Esophagus (tissue), 2 donors: ENCODE results near the gene UBXN6. TPM values are rescaled to one million over a fixed set of nuclear protein-coding genes. Genes with fewer than 3 reads are reported as not detected.

Experiments
- H3K27ac ChIP-seq, 2 donors: one replicate each; pipeline ENCODE4 v1.5.1; 2013; ENCODE audit warnings: low read depth in 2 of 2, mild to moderate bottlenecking in 2 of 2, inconsistent platforms in 1 of 2, low read length in 1 of 2, moderate library complexity in 1 of 2
- H3K27me3 ChIP-seq, 2 donors: one replicate each; pipeline ENCODE4 v1.6.1; 2013; ENCODE audit warnings: low read length in 2 of 2, control low read depth in 1 of 2, mild to moderate bottlenecking in 1 of 2; ENCODE audit not compliant: insufficient read depth in 2 of 2, control insufficient read depth in 1 of 2
- H3K36me3 ChIP-seq, 2 donors: one replicate each; pipeline ENCODE4 v1.6.1; 2013; ENCODE audit warnings: low read length in 1 of 2; ENCODE audit not compliant: control insufficient read depth in 2 of 2, insufficient read depth in 2 of 2
- H3K4me1 ChIP-seq, 2 donors: one replicate each; pipeline ENCODE4 v1.6.1; 2013; ENCODE audit warnings: low read length in 1 of 2; ENCODE audit not compliant: control insufficient read depth in 2 of 2, insufficient read depth in 2 of 2
- H3K4me3 ChIP-seq, 2 donors: one replicate each; pipeline ENCODE4 v1.5.1; 2013; ENCODE audit warnings: low read length in 2 of 2, mild to moderate bottlenecking in 2 of 2, low read depth in 1 of 2, moderate library complexity in 1 of 2
- H3K9me3 ChIP-seq, 2 donors: one replicate each; pipeline ENCODE4 v1.6.1; 2013; ENCODE audit warnings: mild to moderate bottlenecking in 2 of 2, low read depth in 1 of 2, low read length in 1 of 2, moderate library complexity in 1 of 2; ENCODE audit not compliant: control insufficient read depth in 2 of 2, insufficient read depth in 1 of 2
- WGBS, 2 donors: extraction: QIAGEN DNeasy Blood & Tissue Kit; methylation state at CpG; one replicate each; pipeline ENCODE4 v1.1.7; 2013; 5-methylcytosine and 5-hydroxymethylcytosine counted together
- polyA plus RNA-seq, 2 donors: library from polyadenylated mRNA; stranded (reverse); fragments of 200-250 nt; gene quantifications; one replicate each; pipeline ENCODE4 v1.2.3, GENCODE V29; 2013
- donor health status: healthy with polysubstance abuse.
- donor health status: Bipolar disorder and iron deficiency.

UBXN6 gene
- polyA plus RNA-seq, 2 donors, result 71.3 to 82.8 TPM

GRCh38 chr19:4441994-4442818, 15.4 kb downstream of the UBXN6 start:
- no peaks in the 10 kb centered on the region for H3K4me1 ChIP-seq
- WGBS, 2 donors, result 78 to 79% methylated on average over 22 of the region's 22 CpGs
- no peak overlapping the region for H3K27ac ChIP-seq
- no peak overlapping the region for H3K4me3 ChIP-seq
- no peaks in the 10 kb centered on the region for H3K9me3 ChIP-seq
- peaks cover 10 to 38% of the 10 kb centered on the region in 2 donors for H3K36me3 ChIP-seq
- no peaks in the 10 kb centered on the region for H3K27me3 ChIP-seq

- H3K4me1 ChIP-seq, result no peaks in the 10 kb centered on the region
- 92% methylated on average over 12 of the region's 12 CpGs for WGBS, 2 donors
- no peak overlapping the region for H3K27ac ChIP-seq
- H3K27me3 ChIP-seq, result no peaks in the 10 kb centered on the region
- H3K9me3 ChIP-seq, result no peaks in the 10 kb centered on the region
- peaks cover 6 to 15% of the 10 kb centered on the region in 2 donors for H3K36me3 ChIP-seq
- no peak overlapping the region for H3K4me3 ChIP-seq
Observed at GRCh38 chr19:4439243-4439642, 18.4 kb downstream of the UBXN6 start.

- Histone ChIP-seq H3K27ac (no peak overlapping the region), H3K4me3 (no peak overlapping the region), H3K4me1 (no peaks in the 10 kb centered on the region), H3K9me3 (no peaks in the 10 kb centered on the region), H3K36me3 (peaks cover 10 to 19% of the 10 kb centered on the region in 2 donors), H3K27me3 (no peaks in the 10 kb centered on the region)
- 93 to 94% methylated on average over 10 of the region's 10 CpGs for WGBS, 2 donors
Observed at GRCh38 chr19:4437103-4437502, 20.5 kb downstream of the UBXN6 start.

DNA sequence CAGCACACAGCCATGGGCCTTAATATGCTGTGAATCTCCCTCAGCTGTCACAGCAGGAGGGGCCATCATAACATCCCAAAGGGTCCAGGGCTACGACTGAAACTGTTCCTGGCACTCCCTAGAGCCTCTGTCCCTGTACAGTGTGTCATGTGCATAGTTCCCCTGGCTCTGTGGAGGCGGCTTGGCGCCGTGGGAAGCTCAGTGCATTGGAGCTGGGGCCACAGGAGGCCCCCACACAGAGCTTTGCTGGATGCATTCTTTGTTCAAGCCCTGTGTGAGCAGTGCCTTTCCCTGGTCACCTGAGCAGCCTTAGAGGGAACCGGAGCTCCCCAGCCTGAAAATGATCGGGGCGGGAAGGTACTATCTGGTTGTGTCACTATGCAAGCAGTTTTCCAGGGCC, 21.4 kb downstream of the UBXN6 start:
- Histone ChIP-seq H3K27ac (no peak overlapping the region), H3K9me3 (no peaks in the 10 kb centered on the region), H3K4me3 (no peak overlapping the region), H3K4me1 (no peaks in the 10 kb centered on the region), H3K36me3 (peaks cover 10 to 25% of the 10 kb centered on the region in 2 donors), H3K27me3 (no peaks in the 10 kb centered on the region)
- WGBS, 2 donors, result 85 to 93% methylated on average over 7 of the region's 7 CpGs

DNA sequence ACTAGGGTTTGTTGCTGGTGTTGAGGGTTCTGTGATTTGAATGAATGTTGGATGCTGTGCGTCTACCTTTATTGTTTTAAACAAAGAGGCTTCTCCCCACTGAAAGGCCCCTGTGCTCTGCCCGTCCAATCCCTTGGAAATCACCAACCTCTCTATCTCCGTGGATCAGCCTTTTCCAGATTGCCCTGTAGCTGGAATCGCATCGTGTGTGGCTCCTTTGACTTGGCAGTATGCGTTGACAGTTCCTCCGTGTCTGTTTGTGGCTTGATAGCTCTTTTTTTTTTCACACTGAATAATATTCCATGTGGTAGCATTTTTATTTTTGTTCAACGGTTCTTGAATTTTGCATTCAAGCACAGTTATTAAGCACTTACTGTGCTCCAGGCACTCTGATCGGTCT, 23.2 kb downstream of the UBXN6 start:
- H3K4me3 ChIP-seq, result no peak overlapping the region
- no peaks in the 10 kb centered on the region for H3K4me1 ChIP-seq
- H3K27ac ChIP-seq, result no peak overlapping the region
- WGBS, 2 donors, result 92 to 97% methylated on average over 9 of the region's 9 CpGs
- H3K9me3 ChIP-seq, result no peaks in the 10 kb centered on the region
- H3K36me3 ChIP-seq, result peaks cover 16 to 34% of the 10 kb centered on the region in 2 donors
- H3K27me3 ChIP-seq, result no peaks in the 10 kb centered on the region

DNA sequence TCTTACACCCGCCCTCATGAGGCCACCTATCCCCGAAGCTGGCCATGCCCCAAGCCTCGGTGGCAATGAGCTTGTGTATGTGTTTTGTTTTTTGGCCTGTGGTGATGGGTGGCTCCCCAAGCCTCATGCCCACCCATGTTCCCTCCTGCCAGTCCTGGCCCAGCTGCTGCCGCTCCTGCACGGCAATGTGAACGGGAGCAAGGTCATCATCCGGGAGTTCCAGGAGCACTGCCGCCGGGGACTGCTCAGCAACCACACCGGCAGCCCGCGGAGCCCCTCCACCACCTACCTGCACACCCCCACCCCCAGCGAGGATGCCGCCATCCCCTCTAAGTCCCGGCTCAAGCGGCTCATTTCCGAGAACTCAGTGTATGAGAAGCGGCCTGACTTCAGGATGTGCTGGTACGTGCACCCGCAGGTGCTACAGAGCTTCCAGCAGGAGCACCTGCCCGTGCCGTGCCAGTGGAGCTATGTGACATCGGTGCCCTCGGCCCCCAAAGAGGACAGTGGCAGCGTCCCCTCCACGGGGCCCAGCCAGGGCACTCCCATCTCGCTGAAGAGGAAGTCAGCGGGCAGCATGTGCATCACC, 24.6 kb downstream of the UBXN6 start:
- Histone ChIP-seq H3K36me3 (peaks cover 17 to 32% of the 10 kb centered on the region in 2 donors), H3K27me3 (no peaks in the 10 kb centered on the region), H3K4me1 (no peaks in the 10 kb centered on the region), H3K9me3 (no peaks in the 10 kb centered on the region), H3K4me3 (no peak overlapping the region), H3K27ac (no peak overlapping the region)
- 95 to 97% methylated on average over 28 of the region's 28 CpGs for WGBS, 2 donors

- Histone ChIP-seq H3K4me1 (no peaks in the 10 kb centered on the region), H3K27me3 (no peaks in the 10 kb centered on the region), H3K27ac (no peak overlapping the region), H3K36me3 (peaks cover 17 to 32% of the 10 kb centered on the region in 2 donors), H3K9me3 (no peaks in the 10 kb centered on the region), H3K4me3 (no peak overlapping the region)
- WGBS, 2 donors, result 85 to 90% methylated on average over 26 of the region's 26 CpGs
Observed at GRCh38 chr19:4431808-4432674, 25.6 kb downstream of the UBXN6 start.

- Histone ChIP-seq H3K9me3 (no peaks in the 10 kb centered on the region), H3K27me3 (no peaks in the 10 kb centered on the region), H3K36me3 (peaks cover 17 to 30% of the 10 kb centered on the region in 2 donors), H3K4me1 (no peaks in the 10 kb centered on the region), H3K27ac (no peak overlapping the region), H3K4me3 (no peak overlapping the region)
- 85 to 86% methylated on average over 9 of the region's 9 CpGs for WGBS, 2 donors
Observed at GRCh38 chr19:4431296-4431695, 26.3 kb downstream of the UBXN6 start.

- 92 to 93% methylated on average over 12 of the region's 12 CpGs for WGBS, 2 donors
- no peaks in the 10 kb centered on the region for H3K4me1 ChIP-seq
- no peaks in the 10 kb centered on the region for H3K9me3 ChIP-seq
- no peaks in the 10 kb centered on the region for H3K27me3 ChIP-seq
- H3K27ac ChIP-seq, result no peak overlapping the region
- H3K36me3 ChIP-seq, result peaks cover 17 to 30% of the 10 kb centered on the region in 2 donors
- no peak overlapping the region for H3K4me3 ChIP-seq
Observed at GRCh38 chr19:4430760-4431159, 26.8 kb downstream of the UBXN6 start.
